Measurements from ENCODE around the gene CLSTN2. TPM values are rescaled to one million over a fixed set of nuclear protein-coding genes. Genes with fewer than 3 reads are reported as not detected.

CLSTN2 gene
- total and polyA plus RNA-seq, 2 donors from 2014 or later: 2.0 to 12.0 TPM

DNA sequence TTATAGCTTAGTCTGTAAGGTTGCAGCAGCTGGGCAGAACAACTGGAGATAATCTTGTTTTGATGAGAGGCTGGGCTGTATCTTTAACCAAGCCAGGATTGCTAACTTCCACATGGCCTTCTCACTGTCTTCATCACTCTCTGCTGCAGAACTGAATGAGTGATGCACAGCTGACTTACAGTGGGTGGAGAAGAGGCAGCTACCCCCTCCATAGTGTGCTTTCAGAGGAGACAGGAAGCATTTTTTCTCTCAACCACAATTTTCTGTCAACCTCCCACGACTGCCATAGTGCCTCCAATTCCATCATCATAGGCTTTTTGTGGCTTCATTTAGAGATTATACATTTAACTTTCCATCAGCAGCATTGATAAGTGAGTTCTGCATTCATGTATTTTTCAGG, 168.2 kb downstream of the CLSTN2 start:
- H3K4me1 ChIP-seq (ENCODE audit: control insufficient read depth in 2 of 3, insufficient read depth in 2 of 3, low read depth in 1 of 3, low read length in 3 of 3): no peaks in the 10 kb centered on the region
- H3K27ac ChIP-seq (ENCODE audit: low read depth in 2 of 2, low read length in 2 of 2): no peak overlapping the region
- H3K4me3 ChIP-seq (ENCODE audit: low read length in 3 of 3): no peak overlapping the region
- H3K9me3 ChIP-seq (ENCODE audit: control insufficient read depth in 2 of 3, insufficient read depth in 1 of 3, low read length in 3 of 3): no peaks in the 10 kb centered on the region
- FAIRE-seq (no peak), DNase-seq (no peak)
- no peaks in the 10 kb centered on the region for H3K27me3 ChIP-seq (ENCODE audit: control insufficient read depth, insufficient read depth, low read length)
- intact Hi-C loops (cut with DNase I): no loop called here
- H3K9ac ChIP-seq (ENCODE audit: low read length in 3 of 3): no peak overlapping the region
- TF ChIP-seq, protein P1, sequence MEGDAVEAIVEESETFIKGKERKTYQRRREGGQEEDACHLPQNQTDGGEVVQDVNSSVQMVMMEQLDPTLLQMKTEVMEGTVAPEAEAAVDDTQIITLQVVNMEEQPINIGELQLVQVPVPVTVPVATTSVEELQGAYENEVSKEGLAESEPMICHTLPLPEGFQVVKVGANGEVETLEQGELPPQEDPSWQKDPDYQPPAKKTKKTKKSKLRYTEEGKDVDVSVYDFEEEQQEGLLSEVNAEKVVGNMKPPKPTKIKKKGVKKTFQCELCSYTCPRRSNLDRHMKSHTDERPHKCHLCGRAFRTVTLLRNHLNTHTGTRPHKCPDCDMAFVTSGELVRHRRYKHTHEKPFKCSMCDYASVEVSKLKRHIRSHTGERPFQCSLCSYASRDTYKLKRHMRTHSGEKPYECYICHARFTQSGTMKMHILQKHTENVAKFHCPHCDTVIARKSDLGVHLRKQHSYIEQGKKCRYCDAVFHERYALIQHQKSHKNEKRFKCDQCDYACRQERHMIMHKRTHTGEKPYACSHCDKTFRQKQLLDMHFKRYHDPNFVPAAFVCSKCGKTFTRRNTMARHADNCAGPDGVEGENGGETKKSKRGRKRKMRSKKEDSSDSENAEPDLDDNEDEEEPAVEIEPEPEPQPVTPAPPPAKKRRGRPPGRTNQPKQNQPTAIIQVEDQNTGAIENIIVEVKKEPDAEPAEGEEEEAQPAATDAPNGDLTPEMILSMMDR (IDR thresholded peaks at IDR 0.05; ENCODE audit: borderline replicate concordance, extremely low read depth, insufficient read depth): no peak
- no peaks in the 10 kb centered on the region for H3K36me3 ChIP-seq (ENCODE audit: control insufficient read depth in 2 of 3, insufficient read depth in 3 of 3, low read length in 3 of 3)

- no peak overlapping the region for H3K27ac ChIP-seq (ENCODE audit: low read depth in 2 of 2, low read length in 2 of 2)
- intact Hi-C loops (cut with DNase I): no loop called here
- no peaks in the 10 kb centered on the region for H3K36me3 ChIP-seq (ENCODE audit: control insufficient read depth in 2 of 3, insufficient read depth in 3 of 3, low read length in 3 of 3)
- H3K9ac ChIP-seq (ENCODE audit: low read length in 3 of 3): no peak overlapping the region
- H3K4me3 ChIP-seq (ENCODE audit: low read length in 3 of 3): no peak overlapping the region
- DNase-seq (no peak), FAIRE-seq (no peak)
- no peaks in the 10 kb centered on the region for H3K27me3 ChIP-seq (ENCODE audit: control insufficient read depth, insufficient read depth, low read length)
- TF ChIP-seq, protein P1 (IDR thresholded peaks at IDR 0.05; ENCODE audit: borderline replicate concordance, extremely low read depth, insufficient read depth): no peak
- H3K9me3 ChIP-seq (ENCODE audit: control insufficient read depth in 2 of 3, insufficient read depth in 1 of 3, low read length in 3 of 3): no peaks in the 10 kb centered on the region
- no peaks in the 10 kb centered on the region for H3K4me1 ChIP-seq (ENCODE audit: control insufficient read depth in 2 of 3, insufficient read depth in 2 of 3, low read depth in 1 of 3, low read length in 3 of 3)
Observed at GRCh38 chr3:140103986-140104645, 169.1 kb downstream of the CLSTN2 start.

- H3K4me3 ChIP-seq (ENCODE audit: low read length in 3 of 3): no peak overlapping the region
- no peaks in the 10 kb centered on the region for H3K4me1 ChIP-seq (ENCODE audit: control insufficient read depth in 2 of 3, insufficient read depth in 2 of 3, low read depth in 1 of 3, low read length in 3 of 3)
- H3K9me3 ChIP-seq (ENCODE audit: control insufficient read depth in 2 of 3, insufficient read depth in 1 of 3, low read length in 3 of 3): no peaks in the 10 kb centered on the region
- FAIRE-seq (no peak), DNase-seq (no peak)
- H3K36me3 ChIP-seq (ENCODE audit: control insufficient read depth in 2 of 3, insufficient read depth in 3 of 3, low read length in 3 of 3): no peaks in the 10 kb centered on the region
- TF ChIP-seq, protein P1 (IDR thresholded peaks at IDR 0.05; ENCODE audit: borderline replicate concordance, extremely low read depth, insufficient read depth): no peak
- H3K27me3 ChIP-seq (ENCODE audit: control insufficient read depth, insufficient read depth, low read length): no peaks in the 10 kb centered on the region
- no peak overlapping the region for H3K9ac ChIP-seq (ENCODE audit: low read length in 3 of 3)
- no peak overlapping the region for H3K27ac ChIP-seq (ENCODE audit: low read depth in 2 of 2, low read length in 2 of 2)
- intact Hi-C loops (cut with DNase I): no loop called here
Observed at GRCh38 chr3:140113996-140114788, 179.2 kb downstream of the CLSTN2 start.

All from kidney (tissue), 14 donors.